Psoas muscle (tissue), 8 donors: ENCODE measurements around the gene C8G. TPM values are rescaled to one million over a fixed set of nuclear protein-coding genes. Genes with fewer than 3 reads are reported as not detected.

Source experiments
- ATAC-seq, 4 donors: fragments of 200-7000 bp; cut with Tn5 transposase; one replicate each; pipeline ENCODE4 v1.9.1; 2020; ENCODE audit warnings: moderate library complexity in 3 of 4, mild to moderate bottlenecking in 2 of 4
- DNase-seq, 2 donors: peaks; one replicate each; pipeline ENCODE4 v3.0.0-alpha.2; 2020
- H3K27ac ChIP-seq: fragments of 200-600 bp; one replicate; pipeline ENCODE4 v1.8.0; 2022
- H3K27me3 ChIP-seq, 3 donors: fragments of 200-600 bp in 1 of 3; one replicate each; pipeline versions ENCODE4 v1.6.1 to v1.8.0; 2013 to 2022; ENCODE audit warnings: low read length in 2 of 3, mild to moderate bottlenecking in 2 of 3, moderate library complexity in 1 of 3; ENCODE audit not compliant: insufficient read depth in 3 of 3
- H3K36me3 ChIP-seq, 2 donors: fragments of 200-600 bp in 1 of 2; one replicate each; pipeline versions ENCODE4 v1.6.1 to v1.8.0; 2013 to 2022; ENCODE audit warnings: low read depth in 1 of 2, mild to moderate bottlenecking in 1 of 2, moderate library complexity in 1 of 2; ENCODE audit not compliant: insufficient read depth in 1 of 2
- H3K4me1 ChIP-seq: fragments of 200-600 bp; one replicate; pipeline ENCODE4 v1.8.0; 2022
- H3K4me3 ChIP-seq: fragments of 200-600 bp; one replicate; pipeline ENCODE4 v1.8.0; 2022; ENCODE audit warnings: mild to moderate bottlenecking
- H3K9me3 ChIP-seq: fragments of 200-600 bp; one replicate; pipeline ENCODE4 v1.8.0; 2022
- WGBS, 3 donors: extraction: QIAGEN DNeasy Blood & Tissue Kit; methylation state at CpG; one replicate each; pipeline versions ENCODE4 v1.1.6 to v1.1.7; 2013; 5-methylcytosine and 5-hydroxymethylcytosine counted together
- intact Hi-C, 2 donors: fragments of 100-400 bp; cut with DNase I; formaldehyde crosslinking; loops; one replicate each; pipeline versions ENCODE4 v1.11.0 to v1.14.2; 2022
- polyA plus RNA-seq, 3 donors: library from polyadenylated mRNA; stranded (reverse); fragments of 200-250 nt; gene quantifications; one replicate each; pipeline ENCODE4 v1.2.3, GENCODE V29; 2013
- total RNA-seq, 4 donors: library from RNA; stranded (reverse); fragmentation: NEBNext Ultra II Directional in 2 of 4; extraction: Animal tissue kit (Norgen Biotek cat#: 25700) in 2 of 4; gene quantifications; one replicate each; pipeline versions ENCODE4 v1.2.1 to v1.2.4, GENCODE V29; 2021 to 2023
- TF ChIP-seq, protein P1 (sequence below): fragments of 200-600 bp; IDR thresholded peaks from one replicate; pipeline ENCODE4 v1.8.0; 2022; ENCODE audit warnings: antibody characterized with exemption
- donor health status: healthy with polysubstance abuse.
- donor health status: DM: no; HTN: no; CAD: no; lungs with moderate emphysema.
- donor health status: Bipolar disorder and iron deficiency.
- donor health status: healthy.
- donor health status: DM: yes; HTN: yes; CAD: no.
- donor health status: DM: no; HTN: no; CAD: no.
- donor health status: DM: no; HTN: no; CAD: no.
- donor health status: DM: yes; HTN: yes; CAD: no.

Gene C8G
- total and polyA plus RNA-seq, 7 donors = 1.7 to 7.9 (median 5.1) TPM

DNA sequence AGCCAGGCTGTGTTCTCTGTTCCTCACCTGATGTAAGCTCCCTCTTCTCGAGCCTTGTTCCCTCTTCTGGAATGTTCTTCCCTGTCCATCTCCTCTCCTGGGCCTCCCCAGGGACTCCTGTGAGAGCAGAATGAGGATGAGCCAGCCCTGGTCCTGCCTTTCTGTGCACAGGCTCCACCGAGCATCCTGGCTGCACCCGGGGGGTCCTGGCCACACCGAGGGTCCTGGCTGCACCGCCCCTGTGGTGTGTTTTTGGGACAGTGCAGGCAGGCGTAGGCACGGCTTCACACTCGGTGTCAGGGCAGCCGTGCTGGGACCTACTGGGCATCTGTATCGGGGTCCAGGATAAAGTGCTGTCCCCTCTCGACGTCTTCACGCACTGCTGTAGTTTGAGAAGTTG, 18.3 kb upstream of the C8G start:
- H3K27ac ChIP-seq = peak overlapping the region; percentile 98
- H3K9me3 ChIP-seq = no peaks in the 10 kb centered on the region
- intact Hi-C loops = loop anchor here (5.0 kb wide), 3 partner anchors 59 to 79 kb away; partner anchors contain the start of genes EDF1 (in 1 of the 2), MAMDC4 (in 1 of the 2) and PHPT1 (in 1 of the 2)
- DNase-seq (no peak), ATAC-seq (no peak)
- H3K4me3 ChIP-seq = no peak overlapping the region
- H3K27me3 ChIP-seq = no peaks in the 10 kb centered on the region
- TF ChIP-seq, protein P1, sequence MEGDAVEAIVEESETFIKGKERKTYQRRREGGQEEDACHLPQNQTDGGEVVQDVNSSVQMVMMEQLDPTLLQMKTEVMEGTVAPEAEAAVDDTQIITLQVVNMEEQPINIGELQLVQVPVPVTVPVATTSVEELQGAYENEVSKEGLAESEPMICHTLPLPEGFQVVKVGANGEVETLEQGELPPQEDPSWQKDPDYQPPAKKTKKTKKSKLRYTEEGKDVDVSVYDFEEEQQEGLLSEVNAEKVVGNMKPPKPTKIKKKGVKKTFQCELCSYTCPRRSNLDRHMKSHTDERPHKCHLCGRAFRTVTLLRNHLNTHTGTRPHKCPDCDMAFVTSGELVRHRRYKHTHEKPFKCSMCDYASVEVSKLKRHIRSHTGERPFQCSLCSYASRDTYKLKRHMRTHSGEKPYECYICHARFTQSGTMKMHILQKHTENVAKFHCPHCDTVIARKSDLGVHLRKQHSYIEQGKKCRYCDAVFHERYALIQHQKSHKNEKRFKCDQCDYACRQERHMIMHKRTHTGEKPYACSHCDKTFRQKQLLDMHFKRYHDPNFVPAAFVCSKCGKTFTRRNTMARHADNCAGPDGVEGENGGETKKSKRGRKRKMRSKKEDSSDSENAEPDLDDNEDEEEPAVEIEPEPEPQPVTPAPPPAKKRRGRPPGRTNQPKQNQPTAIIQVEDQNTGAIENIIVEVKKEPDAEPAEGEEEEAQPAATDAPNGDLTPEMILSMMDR = no peak
- WGBS, 3 donors = 90 to 92% (median 91%) methylated on average over 13 of the region's 13 CpGs
- H3K36me3 ChIP-seq = peaks cover 0 to 37% of the 10 kb centered on the region in 2 donors
- peaks cover 56% of the 10 kb centered on the region for H3K4me1 ChIP-seq

DNA sequence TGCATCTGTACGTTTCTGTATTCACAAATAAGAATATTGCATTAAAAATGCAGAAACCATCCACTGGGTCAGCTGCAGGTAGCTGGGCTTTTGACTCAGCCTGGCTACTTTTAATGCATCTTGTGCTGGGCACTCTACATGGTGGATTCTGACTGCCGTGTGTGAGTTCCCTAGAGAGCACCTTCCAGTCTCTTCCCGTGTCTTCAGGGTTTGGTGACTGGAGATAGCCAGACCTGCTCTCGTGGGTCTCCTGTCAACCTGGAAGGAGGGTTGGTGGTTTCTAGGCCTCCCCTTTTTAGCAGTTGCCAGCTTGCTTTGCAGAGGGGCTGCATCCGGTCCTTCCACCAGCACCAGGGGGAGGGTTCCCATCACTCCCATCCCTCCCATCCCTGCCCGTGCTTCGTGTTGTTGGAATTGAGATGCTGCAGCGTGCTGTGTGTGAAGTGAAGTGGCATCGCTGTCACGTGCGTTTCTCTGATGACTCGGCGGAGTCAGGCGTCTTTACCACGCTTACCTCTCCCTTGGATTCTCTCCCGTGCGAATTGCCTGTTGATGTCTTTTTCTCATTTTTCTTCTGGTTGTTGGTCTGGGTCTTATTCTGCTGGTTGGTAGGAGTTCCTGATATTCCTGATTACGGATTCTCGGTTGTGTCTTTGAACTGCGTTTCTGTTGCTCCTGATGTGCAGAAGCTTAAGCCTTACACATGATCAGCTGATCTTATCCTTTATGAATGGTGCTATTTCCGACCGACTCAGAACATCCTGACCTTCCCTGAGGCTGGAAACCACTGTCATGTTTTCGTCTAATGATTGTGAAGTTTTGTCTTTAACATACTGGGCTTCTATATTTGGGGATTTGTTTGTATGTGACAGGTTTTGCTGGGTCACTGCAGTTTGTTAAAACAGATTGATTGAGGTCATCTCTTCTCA, 17.4 kb upstream of the C8G start:
- Histone ChIP-seq H3K9me3 (no peaks in the 10 kb centered on the region), H3K4me3 (peak overlapping the region; percentile 55), H3K4me1 (peaks cover 63% of the 10 kb centered on the region), H3K36me3 (peaks cover 0 to 36% of the 10 kb centered on the region in 2 donors), H3K27me3 (no peaks in the 10 kb centered on the region), H3K27ac (peak overlapping the region; percentile 98)
- TF ChIP-seq, protein P1 = no peak
- ATAC-seq = peak; percentile 43 to 79 (median 60)
- intact Hi-C loops = loop anchor here (2.0 to 5.0 kb wide), 5 partner anchors 15 to 80 kb away; partner anchors contain the start of genes EDF1 (in 1 of the 2), MAMDC4 (in 1 of the 2) and PHPT1 (in 1 of the 2)
- 62 to 70% (median 70%) methylated on average over 22 to 23 of the region's 23 CpGs for WGBS, 3 donors
- no peak for DNase-seq

DNA sequence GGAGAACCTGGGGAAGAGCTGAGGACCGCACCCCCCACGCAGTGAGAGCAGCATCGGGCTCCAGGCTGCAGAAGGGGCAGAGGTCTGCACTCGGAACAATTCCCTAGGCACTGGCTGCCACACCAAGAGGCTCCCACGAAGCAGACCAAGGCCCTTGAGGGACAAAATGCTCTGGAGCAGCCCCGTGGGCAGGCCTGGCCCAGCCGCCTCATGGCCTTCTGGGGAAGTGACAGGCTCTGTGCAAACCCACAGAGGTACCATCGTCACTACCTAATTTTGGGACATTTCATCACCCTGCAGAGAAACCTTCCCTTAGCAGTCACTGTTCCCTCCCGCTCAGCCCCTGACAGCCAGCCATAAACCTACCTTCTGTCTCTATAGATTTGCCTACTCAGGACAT, 16.5 kb upstream of the C8G start:
- peak; percentile 91 to 94 (median 92) for ATAC-seq
- H3K4me3 ChIP-seq = peak overlapping the region; percentile 55
- H3K4me1 ChIP-seq = peaks cover 63% of the 10 kb centered on the region
- intact Hi-C loops = loop anchor here (2.0 to 5.0 kb wide), 5 partner anchors 14 to 81 kb away; partner anchors contain the start of genes EDF1 (in 1 of the 2), MAMDC4 (in 1 of the 2) and PHPT1 (in 1 of the 2)
- H3K9me3 ChIP-seq = no peaks in the 10 kb centered on the region
- peaks cover 0 to 35% of the 10 kb centered on the region in 2 donors for H3K36me3 ChIP-seq
- TF ChIP-seq, protein P1 = peak; percentile 52
- H3K27me3 ChIP-seq = no peaks in the 10 kb centered on the region
- peak overlapping the region; percentile 98 for H3K27ac ChIP-seq
- WGBS, 3 donors = 37 to 49% (median 41%) methylated on average over 9 of the region's 9 CpGs
- DNase-seq = peak; percentile 68 to 92

DNA sequence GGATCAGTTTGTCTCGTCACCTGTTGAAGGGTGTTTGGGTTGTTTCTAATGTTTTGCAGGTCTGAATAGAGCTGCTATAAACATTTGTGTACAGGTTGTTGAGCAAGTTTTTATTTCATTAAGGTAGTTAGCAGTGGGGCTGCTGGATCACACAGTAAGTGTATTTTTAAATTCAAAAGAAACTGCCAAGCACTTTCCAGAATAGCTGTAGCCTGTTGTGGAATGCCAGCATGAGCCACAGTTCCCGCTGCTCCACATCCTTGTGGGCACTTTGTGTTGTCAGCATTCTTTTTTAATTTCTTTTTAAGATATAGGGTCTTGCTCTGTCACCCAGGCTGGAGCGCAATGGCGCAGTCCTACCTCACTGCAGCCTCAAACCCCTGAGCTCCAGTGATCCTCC, 15.0 kb upstream of the C8G start:
- H3K27ac ChIP-seq = peak overlapping the region; percentile 98
- TF ChIP-seq, protein P1 = no peak
- ATAC-seq (peak in 3 of 4 donors; percentile 41 to 52 (median 42)), DNase-seq (no peak)
- H3K4me1 ChIP-seq = peaks cover 54% of the 10 kb centered on the region
- no peaks in the 10 kb centered on the region for H3K27me3 ChIP-seq
- no peaks in the 10 kb centered on the region for H3K9me3 ChIP-seq
- intact Hi-C loops = no loop called here
- H3K36me3 ChIP-seq = peaks cover 0 to 21% of the 10 kb centered on the region in 2 donors
- 74 to 81% (median 76%) methylated on average over 4 of the region's 4 CpGs for WGBS, 3 donors
- no peak overlapping the region for H3K4me3 ChIP-seq
